Fibroblast of lung (primary cell): ENCODE results near the gene NRCAM.

Experiments used
- EZH2 ChIP-seq: IDR thresholded peaks from 2 replicates; pipeline ENCODE4 v1.5.1; 2012; ENCODE audit warnings: low read length, control low read depth, mild to moderate bottlenecking; ENCODE audit errors: missing control alignments
- TF ChIP-seq, protein P1 (sequence below), 2 donors: IDR thresholded peaks in 1 of 2; conservative IDR thresholded peaks in 1 of 2; 1 replicate in 1 of 2; 2 replicates in 1 of 2; pipeline ENCODE4 v1.5.1; 2011 to 2012; ENCODE audit warnings: low read length in 2 of 2, control low read depth in 1 of 2, inconsistent platforms in 1 of 2, low read depth in 1 of 2, mild to moderate bottlenecking in 1 of 2

DNA sequence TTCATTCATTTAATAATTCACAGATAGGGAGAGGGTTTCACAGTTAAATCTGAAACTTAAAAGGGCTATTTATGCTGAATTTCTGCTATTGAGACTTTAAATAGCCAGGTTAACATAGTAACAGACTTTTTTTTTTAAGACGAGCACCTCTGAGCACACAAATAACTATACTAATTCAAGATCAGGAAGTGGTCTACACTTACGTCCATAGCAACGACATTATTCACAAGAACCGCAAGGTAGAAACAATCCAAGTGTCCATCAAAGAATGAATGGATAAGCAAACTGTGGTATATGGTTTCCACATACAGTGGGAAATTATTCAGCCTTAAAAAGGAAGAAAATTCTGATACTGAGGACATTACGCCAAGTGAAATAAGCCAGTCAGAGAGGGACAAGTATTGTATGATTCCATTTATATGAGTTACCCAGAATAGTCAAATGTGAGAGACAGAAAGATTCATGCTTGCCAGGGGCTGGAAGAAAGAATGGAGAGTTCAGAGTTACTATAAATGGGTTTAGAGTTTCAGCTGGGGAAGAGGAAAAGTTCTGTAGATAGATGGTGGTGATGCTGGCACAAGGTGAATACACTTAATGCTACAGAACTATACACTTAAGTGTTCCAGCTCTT lies 185.7 kb downstream of the NRCAM start:
- TF ChIP-seq, protein P1, sequence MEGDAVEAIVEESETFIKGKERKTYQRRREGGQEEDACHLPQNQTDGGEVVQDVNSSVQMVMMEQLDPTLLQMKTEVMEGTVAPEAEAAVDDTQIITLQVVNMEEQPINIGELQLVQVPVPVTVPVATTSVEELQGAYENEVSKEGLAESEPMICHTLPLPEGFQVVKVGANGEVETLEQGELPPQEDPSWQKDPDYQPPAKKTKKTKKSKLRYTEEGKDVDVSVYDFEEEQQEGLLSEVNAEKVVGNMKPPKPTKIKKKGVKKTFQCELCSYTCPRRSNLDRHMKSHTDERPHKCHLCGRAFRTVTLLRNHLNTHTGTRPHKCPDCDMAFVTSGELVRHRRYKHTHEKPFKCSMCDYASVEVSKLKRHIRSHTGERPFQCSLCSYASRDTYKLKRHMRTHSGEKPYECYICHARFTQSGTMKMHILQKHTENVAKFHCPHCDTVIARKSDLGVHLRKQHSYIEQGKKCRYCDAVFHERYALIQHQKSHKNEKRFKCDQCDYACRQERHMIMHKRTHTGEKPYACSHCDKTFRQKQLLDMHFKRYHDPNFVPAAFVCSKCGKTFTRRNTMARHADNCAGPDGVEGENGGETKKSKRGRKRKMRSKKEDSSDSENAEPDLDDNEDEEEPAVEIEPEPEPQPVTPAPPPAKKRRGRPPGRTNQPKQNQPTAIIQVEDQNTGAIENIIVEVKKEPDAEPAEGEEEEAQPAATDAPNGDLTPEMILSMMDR (conservative IDR thresholded peaks at IDR 0.05 in 1 of 2, IDR thresholded peaks at IDR 0.05 in 1 of 2; ENCODE audit: low read depth in 1 of 2, low read length in 2 of 2): no peak
- no peak for TF ChIP-seq EZH2
